ENCODE measurements around the gene CKAP4. TPM values are rescaled to one million over a fixed set of nuclear protein-coding genes. Genes with fewer than 3 reads are reported as not detected.
"Not testable (repeated sequence)": the region's sequence is repeated elsewhere in the genome, so short reads cannot be mapped to it uniquely, and the experiment has no call there.

CKAP4 gene
- total and polyA plus RNA-seq, 7 donors = 7.6 to 24.4 (median 14.7) TPM

DNA sequence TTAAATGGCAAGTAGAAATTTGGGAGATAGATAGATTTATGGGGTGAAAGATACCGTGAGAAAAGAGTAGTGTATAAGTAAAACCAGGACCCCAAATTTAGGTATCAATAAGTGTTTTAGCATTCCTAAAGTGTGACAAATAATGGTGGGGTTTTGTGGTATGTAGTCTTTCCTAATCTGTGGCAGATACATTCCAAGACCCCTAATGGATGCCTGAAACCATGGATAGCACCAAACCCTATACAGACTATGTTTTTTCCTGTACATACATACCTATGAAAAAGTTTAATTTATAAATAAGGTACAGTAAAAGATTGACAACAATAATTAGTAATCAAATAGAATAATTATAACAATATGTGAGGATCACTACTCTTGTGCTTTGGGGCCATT lies 40.3 kb upstream of the CKAP4 start:
- intact Hi-C loops (cut with DNase I) = loop anchor here in 1 of 2 donors (10.0 kb wide), 1 partner anchor 863 kb away; no protein-coding TSS in a partner anchor
- H3K9me3 ChIP-seq = no peaks in the 10 kb centered on the region
- H3K4me3 ChIP-seq = no peak overlapping the region
- 85 to 89% (median 89%) methylated on average over 1 of the region's 1 CpG for WGBS, 3 donors
- no peaks in the 10 kb centered on the region for H3K27me3 ChIP-seq (ENCODE audit: insufficient read depth in 3 of 3, low read length in 2 of 3)
- H3K36me3 ChIP-seq (ENCODE audit: insufficient read depth in 1 of 2, low read depth in 1 of 2) = no peaks in the 10 kb centered on the region
- no peak overlapping the region for H3K27ac ChIP-seq
- ATAC-seq (no peak), DNase-seq (no peak)
- TF ChIP-seq CTCF (IDR thresholded peaks at IDR 0.05) = no peak
- peaks cover 4% of the 10 kb centered on the region for H3K4me1 ChIP-seq

GRCh38 chr12:106287364-106287763 lies 39.5 kb upstream of the CKAP4 start:
- H3K27me3 ChIP-seq (ENCODE audit: insufficient read depth in 3 of 3, low read length in 2 of 3) = no peaks in the 10 kb centered on the region
- no peak overlapping the region for H3K4me3 ChIP-seq
- H3K4me1 ChIP-seq = peaks cover 4% of the 10 kb centered on the region
- WGBS, 3 donors = 83 to 91% (median 86%) methylated on average over 1 of the region's 1 CpG
- no peak for DNase-seq
- no peak for TF ChIP-seq CTCF (IDR thresholded peaks at IDR 0.05)
- H3K27ac ChIP-seq = no peak overlapping the region
- no peaks in the 10 kb centered on the region for H3K36me3 ChIP-seq (ENCODE audit: insufficient read depth in 1 of 2, low read depth in 1 of 2)
- no peak for ATAC-seq
- intact Hi-C loops (cut with DNase I) = loop anchor here in 1 of 2 donors (10.0 kb wide), 1 partner anchor 863 kb away; no protein-coding TSS in a partner anchor
- peaks cover 1% of the 10 kb centered on the region for H3K9me3 ChIP-seq

- DNase-seq; H3K27me3 ChIP-seq (ENCODE audit: insufficient read depth in 3 of 3, low read length in 2 of 3); ATAC-seq; H3K9me3 ChIP-seq; H3K4me3 ChIP-seq; H3K4me1 ChIP-seq; H3K27ac ChIP-seq; H3K36me3 ChIP-seq (ENCODE audit: insufficient read depth in 1 of 2, low read depth in 1 of 2): not testable (repeated sequence)
- intact Hi-C loops (cut with DNase I) = loop anchor here in 1 of 2 donors (10.0 kb wide), 1 partner anchor 862 kb away; no protein-coding TSS in a partner anchor
- WGBS, 3 donors = 84 to 88% (median 85%) methylated on average over 14 of the region's 14 CpGs
Observed at GRCh38 chr12:106286576-106287162, 38.8 kb upstream of the CKAP4 start.

- WGBS, 3 donors = 79 to 90% (median 83%) methylated on average over 4 of the region's 4 CpGs
- intact Hi-C loops (cut with DNase I) = loop anchor here in 1 of 2 donors (10.0 kb wide), 1 partner anchor 861 kb away; no protein-coding TSS in a partner anchor
- no peaks in the 10 kb centered on the region for H3K36me3 ChIP-seq (ENCODE audit: insufficient read depth in 1 of 2, low read depth in 1 of 2)
- H3K27ac ChIP-seq = no peak overlapping the region
- no peak for TF ChIP-seq CTCF (IDR thresholded peaks at IDR 0.05)
- no peak for ATAC-seq
- no peak for DNase-seq
- H3K9me3 ChIP-seq = peaks cover 4% of the 10 kb centered on the region
- peaks cover 4% of the 10 kb centered on the region for H3K4me1 ChIP-seq
- no peak overlapping the region for H3K4me3 ChIP-seq
- H3K27me3 ChIP-seq (ENCODE audit: insufficient read depth in 3 of 3, low read length in 2 of 3) = no peaks in the 10 kb centered on the region
Observed at GRCh38 chr12:106285982-106286381, 38.2 kb upstream of the CKAP4 start.

DNA sequence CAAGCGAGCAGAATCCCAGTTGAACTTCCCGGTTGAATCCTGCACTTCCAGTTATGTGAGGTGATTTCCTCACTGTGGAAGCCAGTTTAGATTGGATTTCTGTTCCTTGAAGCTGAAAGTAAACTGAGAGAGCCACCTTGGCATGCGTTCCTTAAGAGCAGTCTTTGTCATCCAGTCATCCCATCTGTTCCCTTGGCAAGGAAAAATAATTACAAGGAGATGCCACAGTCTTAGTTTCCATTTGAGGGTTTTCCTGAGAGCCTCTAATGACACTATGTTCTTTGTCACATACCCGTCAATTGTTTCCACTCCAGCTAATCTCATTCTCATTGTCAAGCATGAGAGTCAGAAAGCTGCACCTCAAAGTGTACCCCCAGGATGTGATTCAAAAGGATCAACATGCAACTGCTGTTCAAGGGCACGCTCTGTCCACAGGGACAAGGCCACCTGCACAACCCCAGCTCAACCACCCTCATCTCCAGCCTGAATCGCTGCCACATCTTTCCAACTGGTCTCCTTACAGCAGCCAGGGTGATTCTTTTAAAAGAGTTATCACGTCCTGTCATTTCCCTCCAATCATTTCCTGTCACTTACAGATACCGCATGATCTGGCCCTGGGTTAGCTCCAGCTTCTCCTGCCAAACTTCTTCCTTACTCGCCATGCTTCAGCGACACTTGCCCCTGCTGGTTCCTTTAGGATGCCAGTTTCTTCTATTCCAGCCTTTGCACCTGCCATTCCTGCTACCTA lies 36.7 kb upstream of the CKAP4 start:
- ATAC-seq (peak; percentile 40 to 65 (median 52)), DNase-seq (no peak)
- intact Hi-C loops (cut with DNase I) = loop anchor here in 1 of 2 donors (10.0 kb wide), 1 partner anchor 860 kb away; no protein-coding TSS in a partner anchor
- Histone ChIP-seq H3K4me3 (no peak overlapping the region), H3K36me3 (ENCODE audit: insufficient read depth in 1 of 2, low read depth in 1 of 2) (no peaks in the 10 kb centered on the region), H3K27ac (peak overlapping the region; percentile 3), H3K4me1 (peaks cover 4% of the 10 kb centered on the region), H3K27me3 (ENCODE audit: insufficient read depth in 3 of 3, low read length in 2 of 3) (no peaks in the 10 kb centered on the region), H3K9me3 (peaks cover 4% of the 10 kb centered on the region)
- no peak for TF ChIP-seq CTCF (IDR thresholded peaks at IDR 0.05)
- 29 to 42% (median 35%) methylated on average over 10 of the region's 10 CpGs for WGBS, 3 donors
